RWPE2 (cell line): Measurements from ENCODE around the gene MRPL17.

Experiments used
- ATAC-seq: fragments of 200-7000 bp; cut with Tn5 transposase; 3 replicates; pipeline ENCODE4 v1.9.1; 2021; ENCODE audit warnings: low read depth
- DNase-seq: peaks from one replicate; pipeline ENCODE4 v3.0.0-alpha.2; 2020; ENCODE audit warnings: low spot score
- H3K27ac ChIP-seq: fragments of 450-650 bp; 2 replicates; pipeline ENCODE4 v1.5.1; 2017; ENCODE audit warnings: mild to moderate bottlenecking; ENCODE audit not compliant: poor library complexity, severe bottlenecking
- H3K27me3 ChIP-seq: fragments of 250-450 bp; sonication (Bioruptor Pico); 2 replicates; pipeline ENCODE4 v1.5.1; 2021; ENCODE audit warnings: mild to moderate bottlenecking, moderate library complexity; ENCODE audit not compliant: insufficient read depth, poor library complexity, severe bottlenecking
- H3K36me3 ChIP-seq: fragments of 250-450 bp; sonication (Bioruptor Pico); 2 replicates; pipeline ENCODE4 v1.5.1; 2020; ENCODE audit warnings: low read depth, mild to moderate bottlenecking, moderate library complexity
- H3K4me1 ChIP-seq: fragments of 250-450 bp; sonication (Bioruptor Pico); 2 replicates; pipeline ENCODE4 v1.5.1; 2021; ENCODE audit warnings: mild to moderate bottlenecking, moderate library complexity; ENCODE audit not compliant: insufficient read depth, poor library complexity, severe bottlenecking
- H3K4me3 ChIP-seq: fragments of 250-450 bp; sonication (Bioruptor Pico); 2 replicates; pipeline ENCODE4 v1.5.1; 2021; ENCODE audit warnings: mild to moderate bottlenecking, moderate library complexity; ENCODE audit not compliant: severe bottlenecking
- H3K9me3 ChIP-seq: fragments of 250-450 bp; sonication (Bioruptor Pico); 2 replicates; pipeline ENCODE4 v1.5.1; 2021; ENCODE audit warnings: mild to moderate bottlenecking, moderate library complexity; ENCODE audit not compliant: severe bottlenecking
- CTCF ChIP-seq: fragments of 450-650 bp; IDR thresholded peaks from one replicate; pipeline ENCODE4 v1.5.1; 2017; ENCODE audit warnings: mild to moderate bottlenecking, moderate library complexity; ENCODE audit not compliant: poor library complexity, severe bottlenecking

MRPL17 gene

GRCh38 chr11:6682936-6683861, at the start of gene MRPL17:
MRPL17 (minus strand) TSS chr11:6683340; CDS start chr11:6683296, 44 bp downstream.
- peaks cover 6% of the 10 kb centered on the region for H3K4me1 ChIP-seq
- H3K4me3 ChIP-seq = peak within 1 kb of the TSS; percentile 88
- no peaks in the 10 kb centered on the region for H3K27me3 ChIP-seq
- ATAC-seq (peak; percentile 95), DNase-seq (peak; percentile 99)
- H3K9me3 ChIP-seq = no peaks in the 10 kb centered on the region
- H3K36me3 ChIP-seq = peaks cover 22% of the 10 kb centered on the region
- peak; percentile 97 for TF ChIP-seq CTCF
- peak within 1 kb of the TSS; percentile 50 for H3K27ac ChIP-seq

GRCh38 chr11:6727971-6728760, 45.0 kb upstream of the MRPL17 start:
- Histone ChIP-seq H3K4me3 (no peak overlapping the region), H3K9me3 (no peaks in the 10 kb centered on the region), H3K36me3 (no peaks in the 10 kb centered on the region), H3K4me1 (no peaks in the 10 kb centered on the region), H3K27ac (no peak overlapping the region), H3K27me3 (no peaks in the 10 kb centered on the region)
- no peak for TF ChIP-seq CTCF
- ATAC-seq (no peak), DNase-seq (no peak)

GRCh38 chr11:6725386-6725896, 42.3 kb upstream of the MRPL17 start:
- H3K36me3 ChIP-seq = no peaks in the 10 kb centered on the region
- TF ChIP-seq CTCF = no peak
- no peaks in the 10 kb centered on the region for H3K27me3 ChIP-seq
- H3K27ac ChIP-seq = no peak overlapping the region
- DNase-seq (no peak), ATAC-seq (no peak)
- no peaks in the 10 kb centered on the region for H3K9me3 ChIP-seq
- H3K4me1 ChIP-seq = no peaks in the 10 kb centered on the region
- H3K4me3 ChIP-seq = no peak overlapping the region

- no peak overlapping the region for H3K4me3 ChIP-seq
- TF ChIP-seq CTCF = no peak
- ATAC-seq = no peak
- no peak for DNase-seq
- no peaks in the 10 kb centered on the region for H3K4me1 ChIP-seq
- no peaks in the 10 kb centered on the region for H3K9me3 ChIP-seq
- no peaks in the 10 kb centered on the region for H3K27me3 ChIP-seq
- no peak overlapping the region for H3K27ac ChIP-seq
- no peaks in the 10 kb centered on the region for H3K36me3 ChIP-seq
These were observed 40.9 kb upstream of the MRPL17 start for GRCh38 chr11:6724013-6724412.
